A673 (cell line): ENCODE measurements around the gene C1QTNF8.

Experiments
- CTCF ChIP-seq: fragments of 300-800, 200-600 bp; sonication (generic); conservative IDR thresholded peaks from 2 replicates; pipeline ENCODE4 v1.5.1; 2017; ENCODE audit warnings: low read depth, mild to moderate bottlenecking, antibody characterized with exemption, low read length, moderate library complexity, mixed read lengths
- EZH2 ChIP-seq: fragments of 200-600 bp; sonication (generic); IDR thresholded peaks from 2 replicates; pipeline ENCODE4 v1.6.1; 2017; ENCODE audit warnings: borderline replicate concordance, low read depth, mild to moderate bottlenecking, mixed read lengths, antibody characterized with exemption, low read length; ENCODE audit not compliant: poor library complexity, severe bottlenecking

- TF ChIP-seq EZH2 = no peak
- TF ChIP-seq CTCF = no peak
Observed at GRCh38 chr16:1116693-1117077, 20.6 kb upstream of the C1QTNF8 start.
